OCI-LY7 (cell line): Measurements from ENCODE around the gene KCNMA1. TPM values are rescaled to one million over a fixed set of nuclear protein-coding genes. Genes with fewer than 3 reads are reported as not detected.

Experiments used
- BruUV-seq: library from RNA; stranded (reverse); fragments of 400-500 nt; replicated peaks from 2 replicates; lab custom pipeline; 2021; lab: Mats Ljungman, UMichigan
- CTCF ChIA-PET: fragments of 300-600 bp; sonication (Branson Sonifier 250); formaldehyde crosslinking; loops from one replicate; lab custom pipeline; 2022; ENCODE audit warnings: antibody characterized with exemption; ENCODE audit not compliant: unreplicated experiment; lab: Charles Lee
- POLR2A ChIA-PET: fragments of 300-600 bp; sonication (Branson Sonifier 250); formaldehyde crosslinking; loops from one replicate; lab custom pipeline; 2022; ENCODE audit warnings: antibody characterized with exemption; lab: Charles Lee
- DNase-seq: peaks from one replicate; pipeline ENCODE4 v3.0.0-alpha.2; 2015; ENCODE audit warnings: low spot score
- H2AFZ ChIP-seq: fragments of 200-600 bp; sonication (generic), shearing (Covaris generic); 2 replicates; pipeline ENCODE4 v1.6.1; 2014; ENCODE audit warnings: mild to moderate bottlenecking, antibody characterized with exemption, low read length, moderate library complexity
- H3K27ac ChIP-seq: fragments of 200-600 bp; sonication (generic); 2 replicates; pipeline ENCODE4 v1.5.1; 2014; ENCODE audit warnings: mixed run types, low read depth, mild to moderate bottlenecking, moderate library complexity, low read length, inconsistent platforms; ENCODE audit not compliant: poor library complexity, severe bottlenecking
- H3K36me3 ChIP-seq: fragments of 200-600 bp; sonication (generic); 2 replicates; pipeline ENCODE4 v1.6.1; 2014; ENCODE audit warnings: mild to moderate bottlenecking, antibody characterized with exemption, low read length, moderate library complexity, mixed read lengths; ENCODE audit not compliant: insufficient read depth
- H3K4me1 ChIP-seq: fragments of 200-600 bp; sonication (generic); 2 replicates; pipeline ENCODE4 v1.5.1; 2014; ENCODE audit warnings: mild to moderate bottlenecking, low read length; ENCODE audit not compliant: insufficient read depth, poor library complexity, severe bottlenecking
- H3K4me2 ChIP-seq: fragments of 200-600 bp; sonication (generic); 2 replicates; pipeline ENCODE4 v1.6.1; 2014; ENCODE audit warnings: mild to moderate bottlenecking, low read length
- H3K4me3 ChIP-seq: fragments of 200-600 bp; sonication (generic); 2 replicates; pipeline ENCODE4 v1.5.1; 2014; ENCODE audit warnings: mild to moderate bottlenecking, low read depth, low read length; ENCODE audit not compliant: poor library complexity, severe bottlenecking
- H3K79me2 ChIP-seq: fragments of 200-600 bp; sonication (generic); 2 replicates; pipeline ENCODE4 v1.6.1; 2016; ENCODE audit warnings: low read depth, mild to moderate bottlenecking, low read length, moderate library complexity, mixed read lengths; ENCODE audit not compliant: insufficient read depth
- H3K9me2 ChIP-seq: fragments of 200-600 bp; sonication (generic); 2 replicates; pipeline ENCODE4 v1.6.1; 2016; ENCODE audit warnings: mild to moderate bottlenecking, low read length, mixed read lengths; ENCODE audit not compliant: insufficient read depth
- H3K9me3 ChIP-seq: fragments of 200-600 bp; sonication (generic); 2 replicates; pipeline ENCODE4 v1.6.1; 2014; ENCODE audit warnings: mild to moderate bottlenecking, mixed run types, low read length, mixed read lengths
- H4K20me1 ChIP-seq: fragments of 200-600 bp; sonication (generic); 2 replicates; pipeline ENCODE4 v1.6.1; 2014; ENCODE audit warnings: mild to moderate bottlenecking, antibody characterized with exemption, low read length, moderate library complexity, mixed read lengths; ENCODE audit not compliant: insufficient read depth
- EZH2phosphoT487 ChIP-seq: fragments of 200-600 bp; sonication (generic); IDR thresholded peaks from 2 replicates; pipeline ENCODE4 v1.6.1; 2018; ENCODE audit warnings: low read depth, borderline replicate concordance, mild to moderate bottlenecking, mixed run types, antibody characterized with exemption, low read length, moderate library complexity, mixed read lengths
- intact Hi-C: fragments of 100-400 bp; cut with micrococcal nuclease; formaldehyde crosslinking; loops from one replicate; pipeline ENCODE4 v1.10.0; 2022; ENCODE audit not compliant: unreplicated experiment
- total RNA-seq, 2 experiments: library from RNA; depleted of rRNA in 1 of 2; stranded (reverse); fragments of >200 nt in 1 of 2; shearing (Covaris generic) in 1 of 2; gene quantifications; 2 replicates each; pipeline ENCODE4 v1.2.3, GENCODE V29; 2014 to 2022
- TF ChIP-seq, protein P1 (sequence below): fragments of 200-600 bp; sonication (generic); conservative IDR thresholded peaks from 2 replicates; pipeline ENCODE4 v1.5.1; 2014; ENCODE audit warnings: mild to moderate bottlenecking, antibody characterized with exemption, low read length, moderate library complexity, mixed read lengths

The KCNMA1 gene
- total RNA-seq, 2 experiments from 2014 or later = not detected

DNA sequence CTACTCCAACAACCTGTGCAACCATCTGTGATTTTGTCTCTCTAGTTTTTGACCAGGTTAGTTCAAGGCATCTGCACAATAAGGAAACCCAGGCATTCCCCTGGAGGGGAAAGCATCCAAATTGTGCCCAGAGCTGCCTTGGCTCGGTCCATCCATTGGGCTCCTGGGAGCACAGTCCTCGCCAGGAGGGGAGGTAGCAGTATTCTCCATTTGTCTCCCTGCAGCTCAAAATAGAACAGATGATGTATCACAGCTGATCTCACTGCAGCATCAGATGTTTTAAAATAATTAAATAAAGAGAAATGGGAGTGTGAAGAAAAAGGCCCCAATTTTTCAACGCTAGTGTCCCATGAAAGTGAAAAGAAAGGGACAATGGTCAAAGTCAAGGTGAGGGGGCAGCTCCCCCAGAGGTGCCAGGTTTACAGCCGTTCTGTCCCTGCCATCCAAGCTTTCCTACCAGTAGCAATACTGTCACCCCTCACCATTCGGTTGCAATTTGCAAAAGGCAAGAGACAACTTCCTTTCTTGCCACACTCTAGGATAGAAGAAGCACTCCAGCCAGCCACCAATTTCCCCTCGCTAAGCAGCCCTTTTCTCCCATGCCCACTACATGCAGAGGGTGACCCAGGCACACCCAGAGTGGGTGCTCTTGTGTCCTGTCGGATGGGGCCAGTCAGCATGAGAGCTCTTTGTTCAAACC is 43.7 kb downstream of the KCNMA1 start:
- no peaks in the 10 kb centered on the region for H4K20me1 ChIP-seq
- CTCF ChIA-PET = no interaction called here
- no TSS peak for BruUV-seq

DNA sequence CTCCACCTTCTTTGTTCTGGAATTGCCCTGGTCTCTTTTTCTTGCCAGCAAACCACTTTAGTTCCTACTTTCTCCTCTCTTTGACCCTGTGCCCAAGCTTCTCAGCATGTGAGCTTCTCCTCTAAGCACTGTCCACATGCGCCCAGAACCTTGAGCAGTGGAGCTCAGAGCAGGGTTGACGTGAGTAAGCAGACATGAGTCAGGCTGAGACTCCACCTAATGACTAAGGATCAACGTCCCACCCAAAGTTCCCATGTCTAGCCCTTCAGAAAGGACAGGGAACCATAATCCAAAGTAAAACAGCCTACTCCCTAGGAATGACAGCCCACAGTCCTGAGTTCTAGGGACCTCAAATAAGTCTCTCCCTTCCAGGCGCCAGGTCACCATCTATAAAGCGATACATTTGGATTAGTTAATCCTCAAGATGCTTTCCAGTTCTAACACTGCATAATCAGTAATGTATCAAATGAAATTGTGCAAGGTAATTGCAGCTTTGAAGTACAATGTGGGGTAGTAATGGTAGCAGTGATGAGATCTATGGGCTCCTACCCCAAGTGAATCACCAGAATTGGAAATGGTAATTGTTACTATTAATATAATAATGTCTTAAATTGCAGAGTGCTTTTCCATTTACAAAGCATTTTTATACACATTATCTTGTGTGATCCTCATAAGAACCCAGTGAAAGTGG is 44.5 kb downstream of the KCNMA1 start:
- POLR2A ChIA-PET = interaction anchor here (0.6 kb wide), 1 partner anchor 124 kb away, joined by 3 read pairs; no protein-coding TSS in a partner anchor
- CTCF ChIA-PET = no interaction called here
- TF ChIP-seq EZH2phosphoT487 = no peak
- TF ChIP-seq, protein P1, sequence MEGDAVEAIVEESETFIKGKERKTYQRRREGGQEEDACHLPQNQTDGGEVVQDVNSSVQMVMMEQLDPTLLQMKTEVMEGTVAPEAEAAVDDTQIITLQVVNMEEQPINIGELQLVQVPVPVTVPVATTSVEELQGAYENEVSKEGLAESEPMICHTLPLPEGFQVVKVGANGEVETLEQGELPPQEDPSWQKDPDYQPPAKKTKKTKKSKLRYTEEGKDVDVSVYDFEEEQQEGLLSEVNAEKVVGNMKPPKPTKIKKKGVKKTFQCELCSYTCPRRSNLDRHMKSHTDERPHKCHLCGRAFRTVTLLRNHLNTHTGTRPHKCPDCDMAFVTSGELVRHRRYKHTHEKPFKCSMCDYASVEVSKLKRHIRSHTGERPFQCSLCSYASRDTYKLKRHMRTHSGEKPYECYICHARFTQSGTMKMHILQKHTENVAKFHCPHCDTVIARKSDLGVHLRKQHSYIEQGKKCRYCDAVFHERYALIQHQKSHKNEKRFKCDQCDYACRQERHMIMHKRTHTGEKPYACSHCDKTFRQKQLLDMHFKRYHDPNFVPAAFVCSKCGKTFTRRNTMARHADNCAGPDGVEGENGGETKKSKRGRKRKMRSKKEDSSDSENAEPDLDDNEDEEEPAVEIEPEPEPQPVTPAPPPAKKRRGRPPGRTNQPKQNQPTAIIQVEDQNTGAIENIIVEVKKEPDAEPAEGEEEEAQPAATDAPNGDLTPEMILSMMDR = no peak
- H4K20me1 ChIP-seq = no peaks in the 10 kb centered on the region
- no TSS peak for BruUV-seq
- H3K4me1 ChIP-seq = no peaks in the 10 kb centered on the region
- H3K79me2 ChIP-seq = no peaks in the 10 kb centered on the region
- H2AFZ ChIP-seq = no peak overlapping the region
- H3K9me3 ChIP-seq = no peaks in the 10 kb centered on the region
- H3K27ac ChIP-seq = no peak overlapping the region
- intact Hi-C loops = no loop called here
- DNase-seq = no peak
- no peaks in the 10 kb centered on the region for H3K36me3 ChIP-seq
- H3K4me3 ChIP-seq = no peak overlapping the region
- no peak overlapping the region for H3K4me2 ChIP-seq
- H3K9me2 ChIP-seq = no peaks in the 10 kb centered on the region

More for the DNA sequence above, 43.7 kb downstream of the KCNMA1 start:
- H3K4me1 ChIP-seq = no peaks in the 10 kb centered on the region
- H3K4me2 ChIP-seq = no peak overlapping the region
- H3K4me3 ChIP-seq = no peak overlapping the region
- intact Hi-C loops = no loop called here
- no peak overlapping the region for H3K27ac ChIP-seq
- H2AFZ ChIP-seq = no peak overlapping the region
- H3K36me3 ChIP-seq = no peaks in the 10 kb centered on the region
- TF ChIP-seq, protein P1 = no peak
- no peak for TF ChIP-seq EZH2phosphoT487
- no peaks in the 10 kb centered on the region for H3K9me2 ChIP-seq
- POLR2A ChIA-PET = no interaction called here
- no peak for DNase-seq
- no peaks in the 10 kb centered on the region for H3K9me3 ChIP-seq
- no peaks in the 10 kb centered on the region for H3K79me2 ChIP-seq

DNA sequence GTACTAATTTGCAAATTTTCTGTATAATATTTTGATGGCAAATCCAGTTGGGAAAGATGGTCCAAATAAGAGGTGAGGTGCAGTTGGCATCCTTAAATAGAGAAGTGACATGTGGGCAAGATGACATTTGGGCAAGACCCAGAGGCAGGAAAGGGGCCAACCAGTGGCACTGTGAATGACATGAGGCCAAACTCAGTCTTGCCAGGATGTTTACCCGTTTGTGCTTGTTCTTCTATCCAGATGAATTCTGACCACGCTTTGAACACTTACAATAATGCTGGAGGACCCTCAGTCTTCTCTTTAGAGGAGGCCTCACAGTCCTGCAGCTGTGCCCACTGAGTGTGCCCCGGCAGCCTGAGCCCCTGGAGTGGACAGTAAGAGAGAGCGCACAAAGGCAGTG is 45.1 kb downstream of the KCNMA1 start:
- Histone ChIP-seq H3K27ac (no peak overlapping the region), H3K36me3 (no peaks in the 10 kb centered on the region), H3K4me3 (no peak overlapping the region), H3K4me2 (no peak overlapping the region), H2AFZ (no peak overlapping the region), H4K20me1 (no peaks in the 10 kb centered on the region), H3K79me2 (no peaks in the 10 kb centered on the region), H3K9me2 (no peaks in the 10 kb centered on the region), H3K4me1 (no peaks in the 10 kb centered on the region), H3K9me3 (no peaks in the 10 kb centered on the region)
- intact Hi-C loops = no loop called here
- ChIA-PET CTCF (no interaction called here), POLR2A (no interaction called here)
- BruUV-seq = no TSS peak
- TF ChIP-seq, protein P1 = no peak
- TF ChIP-seq EZH2phosphoT487 = no peak
- DNase-seq = no peak
